ENCODE results near the gene DCAF6.

DNA sequence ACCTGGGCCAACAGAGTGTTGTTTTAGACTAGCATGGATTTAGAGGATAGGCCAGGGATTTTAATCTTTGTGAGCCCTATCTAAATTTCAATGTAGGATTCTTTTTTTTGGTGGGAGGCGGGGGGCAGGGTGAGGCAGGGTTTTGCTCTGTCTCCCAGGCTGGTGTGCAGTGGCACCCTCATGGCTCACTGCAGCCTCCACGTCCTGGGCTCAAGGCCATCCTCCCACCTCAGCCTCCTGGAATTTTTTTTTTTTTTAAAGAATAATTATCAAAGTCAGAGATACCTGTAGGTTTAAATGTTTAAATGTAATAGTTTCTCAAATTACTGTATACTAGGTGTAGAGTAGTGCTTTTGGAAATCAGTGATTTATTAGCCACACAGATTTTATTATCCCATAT is 3.8 kb downstream of the DCAF6 start:
- TF ChIP-seq, protein P1, sequence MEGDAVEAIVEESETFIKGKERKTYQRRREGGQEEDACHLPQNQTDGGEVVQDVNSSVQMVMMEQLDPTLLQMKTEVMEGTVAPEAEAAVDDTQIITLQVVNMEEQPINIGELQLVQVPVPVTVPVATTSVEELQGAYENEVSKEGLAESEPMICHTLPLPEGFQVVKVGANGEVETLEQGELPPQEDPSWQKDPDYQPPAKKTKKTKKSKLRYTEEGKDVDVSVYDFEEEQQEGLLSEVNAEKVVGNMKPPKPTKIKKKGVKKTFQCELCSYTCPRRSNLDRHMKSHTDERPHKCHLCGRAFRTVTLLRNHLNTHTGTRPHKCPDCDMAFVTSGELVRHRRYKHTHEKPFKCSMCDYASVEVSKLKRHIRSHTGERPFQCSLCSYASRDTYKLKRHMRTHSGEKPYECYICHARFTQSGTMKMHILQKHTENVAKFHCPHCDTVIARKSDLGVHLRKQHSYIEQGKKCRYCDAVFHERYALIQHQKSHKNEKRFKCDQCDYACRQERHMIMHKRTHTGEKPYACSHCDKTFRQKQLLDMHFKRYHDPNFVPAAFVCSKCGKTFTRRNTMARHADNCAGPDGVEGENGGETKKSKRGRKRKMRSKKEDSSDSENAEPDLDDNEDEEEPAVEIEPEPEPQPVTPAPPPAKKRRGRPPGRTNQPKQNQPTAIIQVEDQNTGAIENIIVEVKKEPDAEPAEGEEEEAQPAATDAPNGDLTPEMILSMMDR (IDR thresholded peaks at IDR 0.05; ENCODE audit: insufficient read depth, low read length) = no peak
- no peak for TF ChIP-seq POLR2AphosphoS5 (IDR thresholded peaks at IDR 0.05; ENCODE audit: low read depth)
- TF ChIP-seq, protein P2, sequence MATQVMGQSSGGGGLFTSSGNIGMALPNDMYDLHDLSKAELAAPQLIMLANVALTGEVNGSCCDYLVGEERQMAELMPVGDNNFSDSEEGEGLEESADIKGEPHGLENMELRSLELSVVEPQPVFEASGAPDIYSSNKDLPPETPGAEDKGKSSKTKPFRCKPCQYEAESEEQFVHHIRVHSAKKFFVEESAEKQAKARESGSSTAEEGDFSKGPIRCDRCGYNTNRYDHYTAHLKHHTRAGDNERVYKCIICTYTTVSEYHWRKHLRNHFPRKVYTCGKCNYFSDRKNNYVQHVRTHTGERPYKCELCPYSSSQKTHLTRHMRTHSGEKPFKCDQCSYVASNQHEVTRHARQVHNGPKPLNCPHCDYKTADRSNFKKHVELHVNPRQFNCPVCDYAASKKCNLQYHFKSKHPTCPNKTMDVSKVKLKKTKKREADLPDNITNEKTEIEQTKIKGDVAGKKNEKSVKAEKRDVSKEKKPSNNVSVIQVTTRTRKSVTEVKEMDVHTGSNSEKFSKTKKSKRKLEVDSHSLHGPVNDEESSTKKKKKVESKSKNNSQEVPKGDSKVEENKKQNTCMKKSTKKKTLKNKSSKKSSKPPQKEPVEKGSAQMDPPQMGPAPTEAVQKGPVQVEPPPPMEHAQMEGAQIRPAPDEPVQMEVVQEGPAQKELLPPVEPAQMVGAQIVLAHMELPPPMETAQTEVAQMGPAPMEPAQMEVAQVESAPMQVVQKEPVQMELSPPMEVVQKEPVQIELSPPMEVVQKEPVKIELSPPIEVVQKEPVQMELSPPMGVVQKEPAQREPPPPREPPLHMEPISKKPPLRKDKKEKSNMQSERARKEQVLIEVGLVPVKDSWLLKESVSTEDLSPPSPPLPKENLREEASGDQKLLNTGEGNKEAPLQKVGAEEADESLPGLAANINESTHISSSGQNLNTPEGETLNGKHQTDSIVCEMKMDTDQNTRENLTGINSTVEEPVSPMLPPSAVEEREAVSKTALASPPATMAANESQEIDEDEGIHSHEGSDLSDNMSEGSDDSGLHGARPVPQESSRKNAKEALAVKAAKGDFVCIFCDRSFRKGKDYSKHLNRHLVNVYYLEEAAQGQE (IDR thresholded peaks at IDR 0.05; ENCODE audit: insufficient replicate concordance, low read depth) = no peak
- TF ChIP-seq GABPA (IDR thresholded peaks at IDR 0.05; ENCODE audit: low read depth) = no peak
- TF ChIP-seq SPI1 (IDR thresholded peaks at IDR 0.05; ENCODE audit: borderline replicate concordance, low read depth) = no peak
